Measurements from ENCODE around the gene CSRP1.

DNA sequence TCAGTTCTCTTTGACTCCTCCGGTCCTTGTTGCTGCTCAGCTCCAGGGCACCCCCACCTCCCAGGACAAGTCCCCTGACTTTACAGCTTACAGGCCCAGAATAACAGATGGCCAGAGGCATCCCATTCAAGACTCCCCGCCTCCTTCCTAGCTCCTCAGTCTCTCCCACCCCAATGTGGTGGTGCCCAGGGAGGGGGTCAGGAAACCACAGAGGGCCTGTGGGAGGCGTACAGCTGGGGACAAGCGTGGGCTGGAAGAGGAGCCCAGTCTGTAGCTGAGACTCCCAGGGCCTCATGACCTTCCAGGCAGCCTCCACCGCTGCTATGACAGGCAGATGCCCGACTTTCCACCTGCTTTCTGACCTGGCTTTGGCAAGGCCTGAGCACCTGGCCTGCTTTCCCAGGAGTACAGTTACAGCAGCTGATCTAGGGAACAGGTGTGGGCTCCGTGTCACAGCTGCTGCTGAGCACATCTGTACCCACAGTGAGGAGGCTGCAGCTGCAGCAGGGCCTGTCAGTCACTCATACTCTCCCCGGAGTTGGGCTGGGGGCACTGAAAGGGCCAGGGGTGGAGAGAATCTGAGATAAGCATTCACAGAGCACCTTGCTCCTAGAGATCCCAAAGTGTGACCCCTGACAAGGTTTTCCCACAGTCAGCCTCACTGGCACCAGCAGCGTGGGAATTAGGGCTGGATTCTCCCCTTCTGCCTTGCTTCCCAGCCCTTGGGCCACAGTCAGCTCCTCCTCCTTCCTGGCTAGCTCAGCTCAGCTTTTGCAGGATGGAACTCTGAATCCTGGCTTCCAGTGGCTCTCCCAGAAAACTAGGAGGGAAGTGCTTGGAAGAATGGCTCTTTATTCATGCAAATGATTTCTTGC lies 24.9 kb upstream of the CSRP1 start:
- TF ChIP-seq POLR2A (IDR thresholded peaks at IDR 0.05) (no peak), CTCF (IDR thresholded peaks at IDR 0.05) (no peak)
